Tongue (tissue), 2 donors: Measurements from ENCODE around the gene ITIH3. TPM values are rescaled to one million over a fixed set of nuclear protein-coding genes. Genes with fewer than 3 reads are reported as not detected.
A peak's percentile ranks its signal among the peaks of the same experiment; 100 is the strongest.

Experiments used
- DNase-seq: peaks from one replicate; pipeline ENCODE4 v3.0.0-alpha.2; 2015
- total RNA-seq: library from RNA; depleted of rRNA; stranded (reverse); fragments of >200 nt; gene quantifications from one replicate; pipeline ENCODE4 v1.2.3, GENCODE V29; 2014

Gene ITIH3
- total RNA-seq, 1 donor from 2014 or later, result 0.62 TPM

- DNase-seq, result no peak
These were observed 34.9 kb downstream of the ITIH3 start for GRCh38 chr3:52829482-52829881.

DNA sequence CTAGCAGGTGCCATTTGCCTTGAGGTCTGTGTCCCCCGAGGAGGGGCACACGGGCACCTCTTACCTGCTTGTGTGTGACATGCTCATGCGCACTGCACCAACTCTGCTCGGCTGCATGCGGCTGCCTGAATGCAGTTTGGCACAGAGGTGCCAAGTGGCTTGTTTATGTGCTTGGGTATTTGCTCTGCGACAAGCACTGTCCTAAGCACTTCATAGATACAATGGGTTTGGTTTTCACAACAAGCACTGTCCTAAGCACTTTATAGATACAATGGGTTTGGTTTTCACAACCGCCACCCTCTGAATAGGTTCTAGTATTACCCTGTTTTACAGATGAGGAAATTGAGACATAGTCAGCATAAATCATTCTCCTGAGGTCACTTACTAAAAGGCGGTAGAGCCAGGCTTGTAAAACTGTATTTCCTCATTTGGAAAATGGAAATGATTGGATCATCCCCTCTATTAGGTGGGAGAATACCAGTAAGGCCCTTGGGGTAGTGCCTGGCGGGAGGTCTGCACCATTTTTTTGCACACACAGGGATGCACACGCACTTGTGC, 35.4 kb downstream of the ITIH3 start:
- no peak for DNase-seq

DNA sequence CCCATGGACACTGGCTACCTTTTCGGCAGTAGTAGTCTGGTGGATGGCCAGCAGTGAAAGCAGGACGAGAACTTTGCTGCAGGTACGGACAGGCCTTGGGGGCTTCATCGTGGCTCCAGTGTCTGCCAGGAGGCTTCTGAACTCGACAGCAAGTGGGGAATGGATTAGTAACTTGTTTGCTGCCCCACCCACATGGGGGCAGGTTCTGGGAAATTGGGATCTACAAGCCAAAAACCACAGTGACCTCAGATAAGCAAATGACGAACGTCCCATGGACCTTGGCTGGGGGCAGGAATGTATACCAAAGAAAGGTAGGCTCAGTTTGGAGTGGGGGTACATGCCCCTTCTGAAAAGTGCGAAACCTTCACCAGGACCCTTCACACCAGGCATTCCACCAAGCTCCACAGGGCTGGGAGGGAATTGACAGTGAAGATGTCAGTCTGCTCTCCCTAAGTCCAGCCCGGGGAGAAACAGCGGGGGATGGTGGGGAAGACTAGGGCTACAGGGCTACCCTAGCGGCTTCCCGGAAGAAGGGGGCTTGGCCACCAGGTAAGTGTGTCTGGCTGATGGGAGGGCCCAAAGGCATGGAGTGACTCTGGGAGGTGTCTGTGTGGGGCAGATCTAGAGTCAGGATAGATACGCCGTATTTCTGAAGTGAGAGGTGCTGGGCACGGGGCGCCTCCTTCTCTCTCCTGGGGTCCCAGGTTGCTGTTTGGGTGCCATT, 36.1 kb downstream of the ITIH3 start, which contains the start of gene ITIH4:
TSS of gene ITIH4 (minus strand) at position 138 of the 724 bp plus-strand sequence. CDS start at position 108, 30 bp downstream.
- DNase-seq, result no peak

DNA sequence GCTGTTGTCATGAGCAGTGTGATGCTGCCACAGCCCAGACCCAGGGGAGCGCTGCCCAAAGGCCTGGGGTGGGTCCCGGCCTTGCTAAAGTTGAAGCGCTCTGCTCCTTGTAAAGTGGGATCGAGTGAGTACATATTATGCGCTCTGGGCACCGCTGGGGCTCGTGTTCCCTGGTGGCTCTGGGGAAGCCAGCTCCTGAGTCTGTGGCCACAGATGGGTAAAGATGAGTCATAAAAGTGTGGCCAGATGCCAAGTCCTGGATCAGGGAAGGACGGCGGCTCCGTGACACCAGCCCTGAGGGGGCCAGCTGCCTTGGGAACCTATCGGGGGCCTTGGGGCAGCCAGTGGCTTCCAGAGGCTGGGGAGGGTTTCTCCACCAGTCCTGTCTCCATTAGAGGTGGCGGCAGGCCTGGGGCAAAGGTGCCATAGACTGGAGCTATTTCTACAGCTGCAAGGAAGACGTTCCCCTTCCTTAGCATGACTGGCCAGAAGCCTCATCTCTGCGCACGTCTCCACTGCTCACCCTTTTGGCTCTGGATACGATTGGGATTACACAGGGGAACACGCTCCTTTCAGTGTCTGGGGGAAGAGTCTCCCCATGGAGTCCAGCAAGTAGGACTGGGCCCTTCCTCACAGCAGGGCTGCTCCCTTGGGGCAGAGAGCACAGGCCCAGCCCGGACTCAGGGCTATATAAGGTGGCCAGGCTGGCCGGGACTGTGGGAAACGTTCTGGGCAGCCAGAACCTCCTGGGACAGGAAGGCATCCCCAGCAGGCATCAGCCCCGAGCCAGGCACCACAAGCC, 37.1 kb downstream of the ITIH3 start:
- DNase-seq, result peak; percentile 80

- DNase-seq, result no peak
These were observed 38.6 kb downstream of the ITIH3 start for GRCh38 chr3:52833202-52833601.

- DNase-seq, result peak; percentile 90
These were observed 40.4 kb downstream of the ITIH3 start, which contains the start of gene MUSTN1 for GRCh38 chr3:52834871-52835501. TSS of gene MUSTN1 (minus strand) at chr3:52835019. CDS start at chr3:52834948, 71 bp downstream.

DNA sequence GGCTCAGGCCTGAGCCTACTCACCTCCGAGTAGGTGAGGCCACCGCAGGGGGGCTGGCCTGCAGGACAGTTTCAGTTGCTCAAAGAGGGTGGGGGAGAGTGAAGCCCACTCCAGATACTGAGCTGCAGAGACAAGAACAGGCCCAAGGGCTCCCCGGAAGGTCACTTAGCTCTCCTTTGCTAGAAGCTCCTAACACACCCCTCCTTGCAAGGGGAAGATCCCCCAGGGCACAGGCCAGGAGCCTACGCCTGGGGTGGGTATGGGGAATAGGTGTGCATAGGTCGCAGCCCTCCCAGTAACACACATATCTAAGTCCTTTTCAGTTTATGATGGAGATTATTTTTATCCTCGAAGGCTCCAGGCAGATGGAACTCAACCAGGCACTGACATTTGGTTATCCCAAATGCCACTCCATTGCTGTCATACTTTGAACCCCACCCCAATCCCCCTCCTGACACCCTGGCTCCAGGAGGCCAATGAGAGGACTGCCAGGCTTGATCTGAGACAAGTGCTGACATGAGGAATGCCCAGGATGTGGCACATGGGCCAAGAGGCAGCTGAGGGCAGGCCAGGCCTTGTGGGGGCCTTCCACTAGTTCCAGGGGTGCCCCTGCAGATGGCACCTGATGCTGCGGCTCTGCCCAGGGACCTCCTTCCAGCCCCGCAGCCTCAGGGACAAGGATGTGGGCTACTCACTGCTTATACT, 41.3 kb downstream of the ITIH3 start:
- peak; percentile 77 for DNase-seq

DNA sequence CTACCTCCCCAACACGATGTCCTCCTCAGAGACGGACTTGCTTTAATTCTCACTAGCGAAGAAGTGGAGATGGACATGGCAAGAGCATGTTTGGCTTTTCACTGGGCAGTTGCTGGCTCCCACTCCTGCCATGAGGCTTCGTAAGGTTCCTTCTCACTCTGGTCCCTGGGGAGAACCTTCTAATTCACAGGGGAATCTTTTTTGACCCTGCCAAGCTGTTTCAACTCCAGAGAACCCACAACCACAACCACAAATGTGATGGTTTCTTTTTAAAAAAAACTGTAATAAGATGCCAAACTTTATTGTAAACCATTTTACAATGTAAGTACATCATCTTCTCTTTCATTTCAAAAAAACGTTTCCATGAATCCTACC, 41.9 kb downstream of the ITIH3 start:
- no peak for DNase-seq

DNA sequence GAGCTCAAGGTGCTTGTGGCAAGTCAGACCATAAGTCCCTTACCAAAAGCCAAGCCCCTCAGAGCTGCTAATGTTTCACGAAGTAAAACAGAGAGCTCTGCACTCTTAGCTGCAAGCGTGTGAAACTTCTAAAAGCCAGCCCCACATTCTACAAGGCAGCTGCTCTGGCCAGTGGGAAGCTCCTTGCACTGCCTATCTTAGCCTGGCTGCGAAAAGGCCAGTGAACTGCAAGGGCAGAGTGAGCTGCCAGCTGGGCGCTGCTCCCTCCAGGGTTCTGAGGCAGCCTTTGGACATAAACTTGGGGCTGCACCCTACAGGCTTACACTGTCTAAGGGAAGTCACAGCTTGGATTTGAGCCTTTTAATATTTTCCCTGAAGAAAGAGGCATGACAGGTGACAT, 42.4 kb downstream of the ITIH3 start:
- peak; percentile 60 for DNase-seq

- no peak for DNase-seq
These were observed 44.1 kb downstream of the ITIH3 start for GRCh38 chr3:52838561-52839267.

DNA sequence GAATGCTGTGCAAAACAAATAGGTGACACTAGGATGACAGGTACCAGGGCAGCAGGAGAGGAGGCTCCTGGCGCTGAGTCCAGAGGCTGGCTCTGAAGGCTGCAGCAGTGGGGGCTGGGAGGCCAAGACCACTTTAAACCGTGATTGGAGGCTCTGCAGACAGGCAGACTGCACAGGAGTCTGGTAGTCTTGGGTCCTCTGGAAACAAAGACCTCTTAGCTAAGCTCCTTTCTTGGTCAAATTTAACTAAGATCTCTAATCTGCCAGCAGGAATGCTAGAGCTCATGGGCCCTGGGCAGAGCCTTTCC, 44.6 kb downstream of the ITIH3 start:
- DNase-seq, result no peak

- no peak for DNase-seq
These were observed 45.4 kb downstream of the ITIH3 start for GRCh38 chr3:52839892-52840545.

GRCh38 chr3:52841211-52841980, 46.8 kb downstream of the ITIH3 start:
- DNase-seq, result no peak

DNA sequence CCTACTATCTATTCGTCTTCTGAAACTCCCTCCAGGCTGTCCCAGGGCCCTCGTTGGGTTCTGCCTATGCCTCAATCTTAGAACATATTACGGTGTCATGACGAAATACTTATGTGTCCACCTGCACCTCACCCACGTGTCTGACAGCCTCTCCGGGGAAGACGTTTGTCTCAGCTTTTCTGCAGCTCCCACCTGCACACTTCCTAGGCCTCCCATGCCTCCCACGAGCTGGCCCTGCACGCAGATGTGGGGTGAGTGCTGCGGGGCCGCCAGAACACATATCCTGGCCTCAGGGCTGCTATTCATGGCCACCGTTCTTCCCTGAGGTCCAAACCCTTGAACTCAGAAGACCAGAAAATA, 47.4 kb downstream of the ITIH3 start:
- DNase-seq, result no peak

DNA sequence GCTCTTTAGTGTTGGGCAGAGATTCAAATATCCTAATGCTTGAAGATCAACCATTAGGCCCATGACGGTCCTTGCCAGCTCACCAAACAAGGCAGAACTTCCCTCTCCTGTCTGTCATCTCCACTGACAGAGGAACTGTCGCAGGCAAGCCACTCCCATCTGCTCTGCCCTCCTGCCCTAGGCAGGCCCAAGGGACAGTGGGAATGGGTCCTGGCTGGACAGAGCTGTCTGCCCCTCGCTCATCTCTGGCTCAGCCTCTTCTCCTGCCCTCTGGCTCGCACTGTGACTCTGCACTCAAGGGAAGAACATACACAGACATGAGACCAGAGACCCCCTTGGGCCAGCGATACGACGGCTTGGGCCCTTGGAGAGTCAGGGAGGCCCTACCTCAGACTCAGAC, 47.8 kb downstream of the ITIH3 start:
- no peak for DNase-seq

- peak; percentile 51 for DNase-seq
These were observed 48.7 kb downstream of the ITIH3 start for GRCh38 chr3:52843108-52843865.

DNA sequence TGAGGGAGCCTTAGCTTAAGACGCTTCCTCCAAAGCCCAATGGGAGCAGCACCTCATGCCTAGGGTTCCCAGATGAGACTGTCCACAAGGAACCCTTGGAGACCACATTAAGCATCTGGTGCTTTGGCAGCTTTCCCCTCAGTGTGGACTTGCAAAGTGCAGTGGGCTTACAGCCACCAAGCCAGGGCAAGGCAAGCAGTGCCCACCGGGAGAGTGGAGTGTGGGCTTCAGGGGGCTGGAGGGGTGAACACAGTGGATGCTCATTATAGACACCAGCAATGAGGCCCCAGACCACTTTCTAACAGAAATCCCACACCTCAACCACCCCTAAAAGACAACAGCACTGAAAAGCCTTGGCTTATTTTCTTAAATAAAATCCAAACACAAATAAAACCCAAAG, 49.3 kb downstream of the ITIH3 start:
- DNase-seq, result no peak

GRCh38 chr3:52844290-52844975, 49.8 kb downstream of the ITIH3 start:
- DNase-seq, result no peak

DNA sequence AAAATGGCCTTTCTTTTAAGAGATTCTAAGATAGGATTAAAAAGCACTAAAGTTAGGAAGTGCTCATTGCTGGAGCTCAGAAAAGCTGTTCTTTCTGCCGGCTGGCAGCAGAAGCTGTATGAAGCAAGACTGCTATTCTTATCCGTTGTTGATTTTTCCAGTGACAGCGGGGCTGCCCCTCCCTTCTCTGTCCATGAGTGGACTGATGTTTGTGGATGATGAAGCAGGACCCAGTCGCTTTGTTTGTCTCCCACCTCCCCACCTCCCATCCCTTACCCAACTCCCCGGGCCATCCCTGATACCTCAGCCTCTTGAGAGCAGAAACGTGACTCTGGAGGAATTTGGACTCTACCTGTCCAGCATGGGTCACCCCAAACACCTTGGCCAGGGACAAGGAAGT, 50.6 kb downstream of the ITIH3 start:
- peak; percentile 72 for DNase-seq
